GM21423 (cell line): ENCODE results near the gene PIGK.
"Not testable (repeated sequence)": the region's sequence is repeated elsewhere in the genome, so short reads cannot be mapped to it uniquely, and the experiment has no call there.

Experiments
- ATAC-seq: cut with Tn5 transposase; IDR thresholded peaks from one replicate; pipeline ENCODE4 v1.9.1; 2021; ENCODE audit warnings: mild to moderate bottlenecking, moderate library complexity; ENCODE audit not compliant: unreplicated experiment

The PIGK gene

GRCh38 chr1:77219166-77219887 lies at the start of gene PIGK:
TSS of gene PIGK (minus strand) at chr1:77219430. CDS start at chr1:77219402, 28 bp downstream.
- ATAC-seq, result peak; percentile 97

GRCh38 chr1:77267035-77267434 lies 47.8 kb upstream of the PIGK start:
- no peak for ATAC-seq

GRCh38 chr1:77265180-77265579 lies 46.0 kb upstream of the PIGK start:
- no peak for ATAC-seq

- no peak for ATAC-seq
Observed at GRCh38 chr1:77263708-77264107, 44.5 kb upstream of the PIGK start.

GRCh38 chr1:77253211-77253610 lies 34.0 kb upstream of the PIGK start:
- no peak for ATAC-seq

- no peak for ATAC-seq
Observed at GRCh38 chr1:77250126-77250525, 30.9 kb upstream of the PIGK start.

GRCh38 chr1:77245830-77246229 lies 26.6 kb upstream of the PIGK start:
- ATAC-seq, result no peak

- no peak for ATAC-seq
Observed at GRCh38 chr1:77239311-77239710, 20.1 kb upstream of the PIGK start.

- ATAC-seq, result no peak
Observed at GRCh38 chr1:77238462-77238861, 19.2 kb upstream of the PIGK start.

- no peak for ATAC-seq
Observed at GRCh38 chr1:77234943-77235342, 15.7 kb upstream of the PIGK start.

GRCh38 chr1:77234096-77234495 lies 14.9 kb upstream of the PIGK start:
- ATAC-seq, result no peak

- no peak for ATAC-seq
Observed at GRCh38 chr1:77232829-77233228, 13.6 kb upstream of the PIGK start.

- ATAC-seq, result no peak
Observed at GRCh38 chr1:77230051-77230450, 10.8 kb upstream of the PIGK start.

GRCh38 chr1:77228836-77229235 lies 9.6 kb upstream of the PIGK start:
- ATAC-seq, result no peak

- ATAC-seq, result no peak
Observed at GRCh38 chr1:77227381-77227780, 8.2 kb upstream of the PIGK start.

- no peak for ATAC-seq
Observed at GRCh38 chr1:77222496-77222895, 3.3 kb upstream of the PIGK start.

GRCh38 chr1:77220687-77221463 lies 1.6 kb upstream of the PIGK start:
- no peak for ATAC-seq

GRCh38 chr1:77218477-77219165 lies 609 bp downstream of the PIGK start:
- ATAC-seq, result peak; percentile 28

- not testable (repeated sequence) for ATAC-seq
Observed at GRCh38 chr1:77204043-77204442, 15.2 kb downstream of the PIGK start.

- no peak for ATAC-seq
Observed at GRCh38 chr1:77202751-77203150, 16.5 kb downstream of the PIGK start.

GRCh38 chr1:77200806-77201205 lies 18.4 kb downstream of the PIGK start:
- ATAC-seq, result no peak

GRCh38 chr1:77200293-77200692 lies 18.9 kb downstream of the PIGK start:
- no peak for ATAC-seq
